Mesendoderm (in vitro differentiated cells): ENCODE measurements around the gene PSAT1.

ENCODE experiments used
- DNase-seq: peaks from one replicate; pipeline ENCODE4 v3.0.0; 2013
- H2AK5ac ChIP-seq: 2 replicates; pipeline ENCODE4 v1.6.1; 2013; ENCODE audit warnings: low read length, inconsistent platforms
- H2BK120ac ChIP-seq: 2 replicates; pipeline ENCODE4 v1.6.1; 2013; ENCODE audit warnings: low read depth, mild to moderate bottlenecking, low read length, moderate library complexity, mixed read lengths
- H2BK15ac ChIP-seq: replicated peaks from 2 replicates; pipeline ENCODE4 v1.6.1; 2013; ENCODE audit warnings: low read depth, mild to moderate bottlenecking, moderate library complexity
- H2BK5ac ChIP-seq: 2 replicates; pipeline ENCODE4 v1.6.1; 2013; ENCODE audit warnings: low read length, inconsistent platforms
- H3K18ac ChIP-seq: 2 replicates; pipeline ENCODE4 v1.6.1; 2013; ENCODE audit warnings: mild to moderate bottlenecking, low read length, mixed read lengths
- H3K23ac ChIP-seq: one replicate; pipeline ENCODE4 v1.6.1; 2013; ENCODE audit warnings: low read length
- H3K27ac ChIP-seq: 2 replicates; pipeline ENCODE4 v1.5.1; 2013; ENCODE audit warnings: low read depth, mild to moderate bottlenecking, inconsistent platforms, low read length, moderate library complexity
- H3K27me3 ChIP-seq: 2 replicates; pipeline ENCODE4 v1.6.1; 2013; ENCODE audit warnings: low read length, control low read depth, mild to moderate bottlenecking, inconsistent platforms; ENCODE audit not compliant: insufficient read depth, poor library complexity
- H3K36me3 ChIP-seq: 2 replicates; pipeline ENCODE4 v1.6.1; 2013; ENCODE audit warnings: low read length, inconsistent platforms; ENCODE audit not compliant: control insufficient read depth, insufficient read depth
- H3K4ac ChIP-seq: one replicate; pipeline ENCODE4 v1.6.1; 2013; ENCODE audit warnings: low read depth, mild to moderate bottlenecking, low read length, moderate library complexity
- H3K4me1 ChIP-seq: 2 replicates; pipeline ENCODE4 v1.6.1; 2013; ENCODE audit warnings: low read depth, low read length, inconsistent platforms; ENCODE audit not compliant: control insufficient read depth
- H3K4me2 ChIP-seq: 2 replicates; pipeline ENCODE4 v1.6.1; 2013; ENCODE audit warnings: low read length
- H3K4me3 ChIP-seq: 2 replicates; pipeline ENCODE4 v1.5.1; 2013; ENCODE audit warnings: mild to moderate bottlenecking, low read length
- H3K56ac ChIP-seq: one replicate; pipeline ENCODE4 v1.6.1; 2013; ENCODE audit warnings: low read length
- H3K79me1 ChIP-seq: 2 replicates; pipeline ENCODE4 v1.6.1; 2013; ENCODE audit warnings: low read length, inconsistent platforms
- H3K79me2 ChIP-seq: 2 replicates; pipeline ENCODE4 v1.6.1; 2013; ENCODE audit warnings: mild to moderate bottlenecking, low read length; ENCODE audit not compliant: control insufficient read depth, insufficient read depth
- H3K9ac ChIP-seq: 2 replicates; pipeline ENCODE4 v1.6.1; 2013; ENCODE audit warnings: low read length, inconsistent platforms
- H4K5ac ChIP-seq: one replicate; pipeline ENCODE4 v1.6.1; 2013; ENCODE audit warnings: low read length
- H4K8ac ChIP-seq: one replicate; pipeline ENCODE4 v1.6.1; 2013; ENCODE audit warnings: low read depth, mild to moderate bottlenecking, control low read depth, low read length, moderate library complexity
- WGBS: extraction: QIAGEN DNeasy Blood & Tissue Kit; methylation state at CpG from one replicate; pipeline ENCODE4 v1.1.7; 2013; ENCODE audit warnings: low lambda C conversion rate, missing lambda C conversion rate; ENCODE audit not compliant: insufficient coverage; ENCODE audit errors: extremely low coverage; 5-methylcytosine and 5-hydroxymethylcytosine counted together

The PSAT1 gene

GRCh38 chr9:78298046-78298765 lies 1.3 kb downstream of the PSAT1 start:
- Histone ChIP-seq H2BK120ac (no peak overlapping the region), H3K4me1 (peaks cover 9% of the 10 kb centered on the region), H3K9ac (peak overlapping the region; percentile 99), H2BK15ac (no peak overlapping the region), H3K4ac (peak overlapping the region; percentile 97), H4K5ac (no peak overlapping the region), H3K79me2 (peaks cover 34% of the 10 kb centered on the region), H2AK5ac (no peak overlapping the region), H3K4me3 (peak overlapping the region; percentile 99), H3K18ac (peak overlapping the region; percentile 66), H3K23ac (peak overlapping the region; percentile 53), H3K4me2 (peak overlapping the region; percentile 64), H3K36me3 (peaks cover 2% of the 10 kb centered on the region), H2BK5ac (no peak overlapping the region), H3K79me1 (peaks cover 4% of the 10 kb centered on the region), H3K27ac (peak overlapping the region; percentile 46), H3K27me3 (no peaks in the 10 kb centered on the region), H3K56ac (peak overlapping the region; percentile 100), H4K8ac (no peak overlapping the region)
- no CpG with 5 or more reads among the region's 16 CpGs for WGBS
- DNase-seq = peak; percentile 55

- Histone ChIP-seq H3K4me1 (peaks cover 7% of the 10 kb centered on the region), H3K36me3 (peaks cover 12% of the 10 kb centered on the region), H2BK120ac (no peak overlapping the region), H3K4ac (no peak overlapping the region), H3K79me2 (peaks cover 41% of the 10 kb centered on the region), H4K5ac (no peak overlapping the region), H3K4me3 (no peak overlapping the region), H2BK5ac (no peak overlapping the region), H3K9ac (peak overlapping the region; percentile 56), H3K79me1 (peaks cover 10% of the 10 kb centered on the region), H2AK5ac (no peak overlapping the region), H3K56ac (peak overlapping the region; percentile 35), H2BK15ac (no peak overlapping the region), H3K23ac (no peak overlapping the region), H4K8ac (no peak overlapping the region), H3K27ac (no peak overlapping the region), H3K4me2 (no peak overlapping the region), H3K18ac (no peak overlapping the region), H3K27me3 (no peaks in the 10 kb centered on the region)
- no peak for DNase-seq
- WGBS = no CpG with 5 or more reads among the region's 6 CpGs
Observed at GRCh38 chr9:78300209-78300608, 3.3 kb downstream of the PSAT1 start.

- Histone ChIP-seq H4K8ac (no peak overlapping the region), H3K36me3 (peaks cover 18% of the 10 kb centered on the region)
- WGBS = no CpG with 5 or more reads among the region's 2 CpGs
Observed at GRCh38 chr9:78301466-78301865, 4.5 kb downstream of the PSAT1 start.

GRCh38 chr9:78303377-78304062 lies 6.6 kb downstream of the PSAT1 start:
- Histone ChIP-seq H3K79me2 (peaks cover 38% of the 10 kb centered on the region), H3K23ac (no peak overlapping the region), H3K4me3 (no peak overlapping the region), H2AK5ac (no peak overlapping the region), H3K36me3 (peaks cover 23% of the 10 kb centered on the region), H3K4ac (no peak overlapping the region), H3K27ac (no peak overlapping the region), H4K8ac (no peak overlapping the region), H3K4me2 (no peak overlapping the region), H3K9ac (no peak overlapping the region), H3K79me1 (peaks cover 18% of the 10 kb centered on the region), H2BK120ac (no peak overlapping the region), H2BK5ac (no peak overlapping the region), H3K18ac (no peak overlapping the region), H3K4me1 (peaks cover 2% of the 10 kb centered on the region), H2BK15ac (no peak overlapping the region), H3K27me3 (no peaks in the 10 kb centered on the region), H4K5ac (no peak overlapping the region), H3K56ac (no peak overlapping the region)
- DNase-seq = no peak
- no CpG with 5 or more reads among the region's 3 CpGs for WGBS

More at GRCh38 chr9:78301466-78301865, 4.5 kb downstream of the PSAT1 start:
- Histone ChIP-seq H3K27me3 (no peaks in the 10 kb centered on the region), H3K56ac (no peak overlapping the region), H3K27ac (no peak overlapping the region), H3K4me1 (peaks cover 2% of the 10 kb centered on the region), H3K79me2 (peaks cover 47% of the 10 kb centered on the region), H2BK15ac (no peak overlapping the region), H3K4me3 (no peak overlapping the region), H3K79me1 (peaks cover 13% of the 10 kb centered on the region), H4K5ac (no peak overlapping the region), H2BK5ac (no peak overlapping the region), H3K9ac (no peak overlapping the region), H3K4me2 (no peak overlapping the region), H3K23ac (no peak overlapping the region), H2BK120ac (no peak overlapping the region), H3K18ac (no peak overlapping the region), H2AK5ac (no peak overlapping the region), H3K4ac (no peak overlapping the region)
- no peak for DNase-seq

GRCh38 chr9:78304357-78304756 lies 7.4 kb downstream of the PSAT1 start:
- no peak overlapping the region for H3K56ac ChIP-seq
- no CpG with 5 or more reads among the region's 1 CpG for WGBS
- no peak overlapping the region for H3K4me3 ChIP-seq
- peaks cover 18% of the 10 kb centered on the region for H3K79me1 ChIP-seq
- H3K4ac ChIP-seq = no peak overlapping the region
- H2BK120ac ChIP-seq = no peak overlapping the region
- H2BK5ac ChIP-seq = no peak overlapping the region
- H2AK5ac ChIP-seq = no peak overlapping the region
- no peak overlapping the region for H3K4me2 ChIP-seq
- H2BK15ac ChIP-seq = no peak overlapping the region
- H4K5ac ChIP-seq = no peak overlapping the region
- no peak overlapping the region for H3K18ac ChIP-seq
- no peak overlapping the region for H3K27ac ChIP-seq
- H4K8ac ChIP-seq = no peak overlapping the region
- H3K23ac ChIP-seq = no peak overlapping the region
- no peak for DNase-seq
- peaks cover 34% of the 10 kb centered on the region for H3K79me2 ChIP-seq
- peaks cover 2% of the 10 kb centered on the region for H3K4me1 ChIP-seq
- H3K36me3 ChIP-seq = peaks cover 26% of the 10 kb centered on the region
- H3K27me3 ChIP-seq = no peaks in the 10 kb centered on the region
- no peak overlapping the region for H3K9ac ChIP-seq
